NCI-H2029 treated with DMSO at 0.1 percent for 48 hours (cell line): ENCODE data around the gene GSTM5.
"Not testable (repeated sequence)": the region's sequence is repeated elsewhere in the genome, so short reads cannot be mapped to it uniquely, and the experiment has no call there.

Experiments used
- DNase-seq: peaks from one replicate; lab custom pipeline; 2025; lab: John Stamatoyannopoulos, UW

The GSTM5 gene

DNA sequence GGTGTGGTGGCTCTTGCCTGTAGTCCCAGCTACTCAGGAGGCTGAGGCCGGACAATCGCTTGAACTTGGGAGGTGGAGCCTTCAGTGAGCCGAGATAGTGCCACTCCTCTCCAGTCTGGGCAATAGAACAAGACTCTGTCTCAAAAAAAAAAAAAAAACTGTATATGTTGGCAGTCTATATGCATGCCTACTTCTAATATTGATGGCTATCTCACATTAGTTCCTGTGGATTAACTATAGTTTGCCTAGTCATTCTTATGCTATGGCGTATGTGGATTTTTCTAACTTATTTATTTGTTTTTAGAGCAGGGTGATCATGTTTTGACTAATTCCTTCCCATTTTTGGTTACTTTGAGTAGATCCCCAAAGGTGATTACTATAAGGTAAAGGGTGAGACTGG lies 15.0 kb upstream of the GSTM5 start:
- no peak for DNase-seq

DNA sequence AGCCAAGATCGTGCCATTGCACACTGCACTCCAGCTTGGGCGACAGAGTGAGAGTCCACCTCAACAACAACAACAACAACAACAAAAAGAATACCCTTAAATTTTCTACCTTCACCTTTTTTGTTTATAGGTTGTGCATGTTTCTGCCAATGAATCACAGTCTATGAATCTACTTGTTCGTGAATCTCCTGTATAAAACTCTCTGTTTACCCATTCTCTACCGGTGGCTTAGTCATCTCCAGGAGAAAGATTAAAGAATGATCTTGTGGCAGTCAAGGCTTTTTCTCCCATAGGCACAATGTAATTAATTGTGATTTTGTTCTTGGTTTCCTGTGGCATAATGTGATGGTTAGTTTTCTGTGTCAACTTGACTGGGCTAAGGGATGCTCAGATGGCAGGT lies 14.2 kb upstream of the GSTM5 start:
- not testable (repeated sequence) for DNase-seq

DNA sequence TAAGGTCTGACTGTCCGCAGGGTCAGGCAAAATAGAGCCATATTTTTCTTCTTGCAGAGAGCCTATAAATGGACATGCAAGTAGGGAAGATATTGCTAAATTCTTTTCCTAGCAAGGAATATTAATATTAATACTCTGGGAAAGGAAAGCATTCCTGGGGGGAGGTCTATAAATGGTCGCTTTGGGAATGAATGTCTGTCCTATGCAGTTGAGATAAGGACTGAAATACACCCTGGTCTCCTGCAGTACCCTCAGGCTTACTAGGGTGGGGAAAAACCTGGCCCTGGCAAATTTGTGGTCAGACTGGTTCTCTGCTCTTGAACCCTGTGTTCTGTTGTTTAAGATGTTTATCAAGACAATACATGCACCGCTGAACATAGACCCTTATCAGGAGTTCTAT lies 9.1 kb upstream of the GSTM5 start:
- DNase-seq = not testable (repeated sequence)

DNA sequence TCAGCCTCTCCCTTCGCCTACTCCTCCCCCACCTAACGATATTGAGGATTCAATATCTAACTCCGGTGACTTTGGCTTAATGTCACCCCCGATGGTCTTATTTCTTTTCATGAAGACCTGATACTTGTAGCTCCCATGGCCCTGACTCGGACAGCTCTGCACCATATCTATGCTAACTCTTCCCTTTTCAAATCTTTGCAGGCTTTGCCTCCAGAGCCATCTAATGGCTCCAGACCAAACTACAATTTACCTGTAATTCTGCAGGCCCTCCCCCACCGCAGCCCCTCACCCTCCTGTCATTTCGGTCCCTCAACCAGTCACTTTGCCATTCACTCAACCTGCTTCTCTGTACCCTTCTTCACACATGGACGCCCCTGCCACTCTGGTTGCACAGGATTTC lies 7.9 kb upstream of the GSTM5 start:
- no peak for DNase-seq

DNA sequence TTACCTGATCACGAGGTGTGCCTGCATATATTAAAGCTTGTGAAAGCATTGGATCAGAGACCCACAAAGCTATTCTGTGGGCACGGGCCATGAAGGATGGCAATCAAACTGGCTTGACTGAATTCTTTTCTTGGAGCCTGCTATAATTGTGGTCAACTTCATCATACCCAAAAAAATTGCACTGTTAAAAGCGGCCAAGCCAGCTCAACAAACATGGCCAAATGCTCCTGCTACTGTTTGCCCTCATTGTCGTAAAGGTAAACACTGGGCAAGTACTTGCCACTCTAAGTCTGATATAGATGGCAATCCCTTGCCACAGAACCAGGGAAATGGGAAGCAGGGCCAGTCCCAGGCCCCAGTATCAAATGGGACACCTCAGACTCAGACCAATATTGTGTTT lies 6.6 kb upstream of the GSTM5 start:
- no peak for DNase-seq

DNA sequence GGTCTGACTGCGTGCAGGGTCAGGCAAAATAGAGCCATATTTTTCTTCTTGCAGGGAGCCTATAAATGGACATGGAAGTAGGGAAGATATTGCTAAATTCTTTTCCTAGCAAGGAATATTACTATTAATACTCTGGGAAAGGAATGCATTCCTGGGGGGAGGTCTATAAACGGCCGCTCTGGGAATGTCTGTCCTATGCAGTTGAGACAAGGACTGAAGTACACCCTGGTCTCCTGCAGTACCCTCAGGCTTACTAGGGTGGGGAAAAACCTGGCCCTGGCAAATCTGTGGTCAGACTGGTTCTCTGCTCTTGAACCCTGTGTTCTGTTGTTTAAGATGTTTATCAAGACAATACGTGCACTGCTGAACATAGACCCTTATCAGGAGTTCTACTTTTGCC lies 3.1 kb upstream of the GSTM5 start:
- not testable (repeated sequence) for DNase-seq

DNA sequence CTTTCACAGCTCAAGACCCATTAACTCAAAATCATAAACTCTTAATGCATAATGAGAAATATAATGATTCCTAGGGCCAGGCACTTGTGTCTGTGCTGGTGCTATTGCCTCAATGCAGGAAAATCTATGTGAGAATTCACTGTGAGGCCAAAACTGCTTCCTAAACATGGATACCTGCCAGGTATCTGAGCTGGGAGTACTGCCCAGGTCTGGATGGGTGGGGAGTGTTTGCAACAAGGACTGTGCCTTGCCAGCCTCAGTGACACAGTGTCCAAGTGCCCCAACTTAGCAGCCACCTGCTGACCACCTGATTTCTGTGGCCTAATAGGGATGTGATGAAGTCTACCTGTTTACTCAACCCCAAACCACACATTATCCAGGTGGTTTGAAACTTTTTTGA lies 2.2 kb upstream of the GSTM5 start:
- not testable (repeated sequence) for DNase-seq

DNA sequence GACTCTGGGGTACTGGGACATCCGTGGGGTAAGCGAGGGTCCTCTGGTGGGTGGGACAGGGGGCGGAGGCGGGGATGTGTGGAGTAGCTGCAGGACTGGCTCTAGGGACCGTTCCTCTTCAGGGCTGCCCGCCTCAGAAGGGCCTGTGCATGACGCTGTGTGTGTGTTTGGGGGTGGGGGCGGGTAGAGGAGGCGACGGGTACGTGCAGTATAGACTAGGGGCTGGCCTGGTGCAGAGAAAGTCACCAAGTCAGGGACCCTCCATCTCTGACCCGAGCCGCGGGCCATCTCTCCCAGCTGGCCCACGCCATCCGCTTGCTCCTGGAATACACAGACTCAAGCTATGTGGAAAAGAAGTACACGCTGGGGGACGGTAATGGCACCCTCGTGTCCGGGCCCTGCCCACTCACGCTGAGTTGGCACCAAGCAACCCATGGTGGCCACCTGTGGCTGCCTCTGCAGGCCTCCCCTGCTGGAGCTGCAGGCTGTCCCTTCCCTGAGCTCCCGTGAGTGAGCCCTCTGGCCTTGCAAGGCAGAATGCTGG lies 342 bp downstream of the GSTM5 start:
- no peak for DNase-seq

DNA sequence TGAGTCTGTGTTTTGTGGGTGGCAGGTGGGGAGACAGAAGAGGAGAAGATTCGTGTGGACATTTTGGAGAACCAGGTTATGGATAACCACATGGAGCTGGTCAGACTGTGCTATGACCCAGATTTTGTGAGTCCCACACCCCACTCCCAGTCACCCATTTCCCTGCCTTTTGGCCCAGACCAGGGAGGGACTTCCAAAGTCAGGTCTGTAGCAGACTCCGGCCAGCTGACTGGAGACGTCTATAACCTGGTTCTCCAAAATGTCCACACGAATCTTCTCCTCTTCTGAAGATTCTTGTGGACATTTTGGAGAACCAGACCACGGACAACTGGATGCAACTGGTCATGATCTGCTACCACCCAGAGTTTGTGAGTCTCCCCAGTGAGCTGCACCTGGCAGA lies 1.6 kb downstream of the GSTM5 start:
- DNase-seq = no peak

DNA sequence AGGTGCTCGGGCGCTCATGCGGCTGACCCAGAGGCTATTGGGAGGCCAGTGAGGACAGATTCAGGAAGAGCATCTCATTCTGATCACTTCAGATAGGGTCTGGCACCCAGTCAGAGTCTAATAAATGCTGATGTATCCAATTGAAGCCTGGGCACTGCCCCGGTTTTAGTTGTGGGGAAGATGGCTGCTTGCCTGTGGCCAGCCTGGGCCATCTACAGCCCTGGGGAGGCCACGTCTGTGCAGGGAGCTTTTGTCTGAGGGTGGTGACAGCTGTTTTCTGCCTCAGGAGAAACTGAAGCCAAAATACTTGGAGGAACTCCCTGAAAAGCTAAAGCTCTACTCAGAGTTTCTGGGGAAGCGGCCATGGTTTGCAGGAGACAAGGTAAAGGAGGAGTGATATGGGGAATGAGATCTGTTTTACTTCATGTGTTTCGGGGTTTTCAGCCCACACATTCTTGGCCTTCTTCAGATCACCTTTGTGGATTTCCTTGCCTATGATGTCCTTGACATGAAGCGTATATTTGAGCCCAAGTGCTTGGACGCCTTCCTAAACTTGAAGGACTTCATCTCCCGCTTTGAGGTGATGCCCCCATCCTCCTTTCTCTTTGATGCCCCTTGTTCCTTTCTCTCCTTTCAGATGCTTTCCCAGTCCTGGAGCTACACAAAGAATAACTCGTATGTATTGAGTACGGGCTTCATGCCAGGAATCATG lies 2.8 kb downstream of the GSTM5 start:
- DNase-seq = no peak

DNA sequence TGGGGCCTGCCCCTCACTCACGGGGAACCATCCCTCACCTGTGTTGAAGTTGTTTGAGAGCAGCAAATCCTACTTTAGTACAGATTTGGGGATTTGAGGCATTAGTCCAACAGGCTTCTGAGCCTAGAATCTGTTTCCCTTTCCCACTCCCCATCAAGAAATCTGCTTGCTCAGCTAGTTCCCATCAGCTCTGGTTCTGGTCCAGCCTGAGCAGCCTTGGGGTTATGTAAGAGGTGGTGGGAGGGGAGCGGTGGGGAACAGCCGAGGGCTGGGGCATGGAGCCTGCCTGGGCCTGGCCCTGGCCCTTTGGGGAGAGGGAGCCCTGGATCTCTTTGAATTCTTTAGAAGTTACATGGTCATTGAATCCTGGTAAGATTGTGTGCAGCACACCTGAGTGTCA lies 4.1 kb downstream of the GSTM5 start:
- DNase-seq = no peak

DNA sequence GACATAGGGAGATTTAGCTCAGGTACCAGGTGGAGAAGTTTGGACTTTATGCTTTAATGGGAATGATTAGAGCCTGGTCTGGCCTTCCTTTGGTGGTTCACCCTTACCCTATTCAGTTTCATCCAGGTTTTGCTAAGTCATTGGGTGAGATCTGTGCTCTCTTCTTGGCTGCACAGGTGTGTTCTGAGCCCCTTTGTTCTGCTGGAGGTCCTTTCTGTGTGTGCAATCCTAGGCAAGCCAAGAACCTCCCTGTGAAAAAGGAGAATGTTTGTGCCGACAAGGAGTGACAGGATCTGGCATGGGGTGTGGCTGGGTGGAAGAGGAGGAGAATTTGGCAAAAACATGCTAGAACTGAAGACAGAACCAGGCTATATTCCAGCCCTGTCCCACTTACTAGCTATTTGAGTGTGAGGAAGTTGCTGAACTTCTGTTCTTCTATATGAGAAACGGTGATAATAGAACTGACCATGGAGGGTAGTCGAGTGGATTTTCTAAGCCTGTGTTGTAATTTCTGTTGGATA lies 4.6 kb downstream of the GSTM5 start:
- no peak for DNase-seq

DNA sequence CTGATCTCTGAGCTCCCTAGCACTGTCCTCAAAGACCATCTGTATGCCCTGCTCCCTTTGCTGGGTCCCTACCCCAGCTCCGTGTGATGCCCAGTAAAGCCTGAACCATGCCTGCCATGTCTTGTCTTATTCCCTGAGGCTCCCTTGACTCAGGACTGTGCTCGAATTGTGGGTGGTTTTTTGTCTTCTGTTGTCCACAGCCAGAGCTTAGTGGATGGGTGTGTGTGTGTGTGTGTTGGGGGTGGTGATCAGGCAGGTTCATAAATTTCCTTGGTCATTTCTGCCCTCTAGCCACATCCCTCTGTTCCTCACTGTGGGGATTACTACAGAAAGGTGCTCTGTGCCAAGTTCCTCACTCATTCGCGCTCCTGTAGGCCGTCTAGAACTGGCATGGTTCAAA lies 5.7 kb downstream of the GSTM5 start:
- no peak for DNase-seq

DNA sequence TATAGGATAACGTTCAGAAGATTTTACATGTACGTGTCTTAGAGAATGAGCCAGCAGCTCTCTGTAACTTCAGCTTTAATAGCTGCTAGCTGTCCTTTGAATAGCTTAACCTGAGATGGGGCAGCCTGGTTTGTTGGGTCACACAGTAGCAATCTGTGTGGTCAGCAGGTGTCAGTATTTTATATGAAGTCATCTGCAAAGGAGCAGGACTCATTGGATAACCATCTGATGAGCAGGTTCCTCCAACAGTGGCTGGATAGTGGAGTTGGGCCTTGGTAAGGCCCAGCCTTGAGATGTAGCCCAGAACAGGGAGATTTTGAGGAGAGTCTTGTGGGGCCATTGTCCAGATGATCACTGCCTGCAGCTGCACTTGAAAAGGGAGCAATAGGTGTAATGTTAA lies 6.4 kb downstream of the GSTM5 start:
- DNase-seq = no peak

DNA sequence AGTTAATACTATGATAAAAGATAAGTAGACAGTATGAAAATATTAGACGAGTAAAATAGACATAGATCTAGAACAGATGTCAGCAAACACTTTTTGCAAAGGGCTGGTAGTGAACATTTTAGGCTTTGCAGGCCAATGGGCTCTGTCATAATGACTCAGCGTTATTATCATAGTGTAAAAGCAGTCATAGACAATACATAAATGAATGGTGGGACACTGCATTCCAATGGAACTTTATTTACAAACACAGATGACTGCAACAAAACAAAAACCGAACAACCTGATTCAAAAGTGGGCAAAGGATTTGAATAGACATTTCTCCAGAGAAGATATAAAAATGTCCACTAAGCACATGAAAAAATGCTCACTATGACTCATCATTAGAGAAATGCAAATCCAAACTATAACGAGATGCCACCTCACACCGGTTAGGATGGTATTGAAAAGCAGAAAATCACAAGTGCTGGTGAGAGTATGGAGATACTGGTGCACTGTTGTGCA lies 7.3 kb downstream of the GSTM5 start:
- no peak for DNase-seq

DNA sequence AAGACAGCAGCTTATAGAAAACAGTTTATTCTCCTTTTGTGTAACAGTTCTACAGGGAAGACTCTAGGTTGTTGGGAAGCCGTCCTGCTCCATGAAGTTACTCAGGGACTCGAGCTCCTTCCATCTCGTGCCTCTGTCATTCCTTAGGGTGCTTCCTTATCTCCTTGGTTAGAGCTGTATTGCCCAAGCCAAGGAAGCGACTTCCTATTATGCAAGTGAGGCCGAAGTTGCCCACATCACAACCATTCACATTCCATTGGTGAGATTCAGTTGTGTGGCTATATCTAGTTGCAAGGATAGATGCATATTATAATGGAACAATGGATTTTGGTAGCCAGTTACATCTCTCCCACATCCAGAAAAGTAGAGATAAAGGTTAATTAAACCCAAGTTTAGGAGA lies 9.0 kb downstream of the GSTM5 start:
- DNase-seq = no peak

DNA sequence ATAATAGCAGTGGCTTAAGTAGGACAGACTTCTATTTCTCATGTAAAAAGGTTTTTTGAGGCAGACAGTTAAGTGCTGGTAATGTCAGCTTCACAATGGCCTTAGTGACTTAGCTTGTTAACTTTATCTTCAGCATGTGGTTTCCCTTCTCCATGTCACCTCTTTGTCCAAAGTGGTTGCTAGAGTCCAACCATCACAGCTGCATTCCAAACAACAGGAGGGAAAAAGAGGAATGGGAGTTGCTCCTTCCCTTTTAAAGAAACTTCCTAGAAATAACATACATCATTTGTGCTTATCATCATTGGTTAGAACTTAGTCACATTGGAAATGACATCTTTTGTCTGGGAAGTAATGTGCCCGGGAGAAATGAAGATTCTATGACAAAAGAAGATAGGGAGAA lies 9.9 kb downstream of the GSTM5 start:
- no peak for DNase-seq

DNA sequence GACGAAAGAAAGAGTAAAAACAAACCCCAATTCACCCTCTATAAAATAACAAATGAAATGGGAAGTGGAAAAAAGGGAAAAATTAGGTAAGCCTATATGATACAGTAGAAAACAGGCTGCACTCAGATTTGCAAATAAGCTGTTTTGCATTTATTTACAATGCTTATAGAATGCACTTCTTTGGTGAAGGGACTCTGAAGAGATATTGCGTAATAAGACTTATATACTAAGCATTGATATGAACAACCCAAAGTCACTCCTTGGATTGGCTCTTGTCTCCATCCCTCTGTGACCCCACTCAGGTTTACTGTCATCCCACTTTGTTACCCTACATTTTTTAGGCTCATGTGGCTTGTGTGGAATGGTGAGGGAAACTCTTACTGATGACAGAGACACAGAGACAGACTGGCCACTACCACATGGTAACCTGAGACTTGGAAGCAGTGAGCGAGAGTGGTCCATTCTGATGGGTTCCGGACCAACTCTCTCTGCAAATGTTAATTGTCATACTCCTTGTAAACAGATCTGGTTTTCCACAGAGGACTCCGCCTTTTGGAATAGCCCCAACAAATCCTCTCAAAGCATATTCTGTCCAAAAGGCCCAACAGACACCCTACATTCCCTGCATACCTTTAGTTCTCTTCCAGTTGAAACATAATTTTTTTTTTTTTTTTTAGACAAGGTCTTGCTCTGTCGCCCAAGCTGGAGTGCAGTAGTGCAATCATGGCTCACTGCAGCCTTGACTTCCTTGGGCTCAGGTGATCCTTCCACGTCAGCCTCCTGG lies 11.0 kb downstream of the GSTM5 start:
- no peak for DNase-seq

DNA sequence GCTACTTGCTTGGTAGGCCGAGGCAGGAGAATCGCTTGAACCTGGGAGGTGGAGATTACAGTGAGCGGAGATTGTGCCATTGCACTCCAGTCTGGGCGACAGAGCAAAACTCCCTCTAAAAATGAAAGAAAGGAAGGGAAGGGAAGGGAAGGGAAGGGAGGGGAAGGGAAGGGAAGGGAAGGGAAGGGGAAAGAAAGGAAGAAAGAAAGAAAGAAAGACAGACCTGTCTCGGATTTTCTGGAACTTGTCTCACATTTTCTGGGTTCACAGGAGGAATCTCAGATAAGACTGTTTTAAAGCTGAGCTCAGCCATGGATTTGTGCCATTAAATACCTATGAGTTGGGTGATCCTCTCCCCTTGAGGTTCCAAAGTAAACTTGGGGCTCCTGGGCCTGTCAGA lies 12.9 kb downstream of the GSTM5 start:
- DNase-seq = no peak

DNA sequence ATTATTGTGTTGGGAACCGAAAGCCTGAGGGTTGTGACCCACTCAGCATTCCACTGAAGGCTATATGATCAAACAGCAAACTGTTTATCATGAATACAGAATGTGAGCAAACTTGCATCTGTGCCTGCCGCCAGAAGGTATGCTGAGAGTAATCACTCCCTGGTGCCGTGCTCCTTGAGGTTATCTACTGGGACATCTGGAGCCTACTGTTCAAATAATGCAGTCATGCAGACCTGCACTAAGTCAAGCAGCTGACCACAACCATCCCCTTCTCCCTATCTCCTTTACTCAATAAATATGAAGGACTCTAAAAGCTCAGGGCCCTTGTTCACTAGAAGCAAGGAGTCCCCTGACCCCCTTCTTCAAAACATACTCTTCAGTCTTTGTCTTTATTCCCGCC lies 13.5 kb downstream of the GSTM5 start:
- no peak for DNase-seq

DNA sequence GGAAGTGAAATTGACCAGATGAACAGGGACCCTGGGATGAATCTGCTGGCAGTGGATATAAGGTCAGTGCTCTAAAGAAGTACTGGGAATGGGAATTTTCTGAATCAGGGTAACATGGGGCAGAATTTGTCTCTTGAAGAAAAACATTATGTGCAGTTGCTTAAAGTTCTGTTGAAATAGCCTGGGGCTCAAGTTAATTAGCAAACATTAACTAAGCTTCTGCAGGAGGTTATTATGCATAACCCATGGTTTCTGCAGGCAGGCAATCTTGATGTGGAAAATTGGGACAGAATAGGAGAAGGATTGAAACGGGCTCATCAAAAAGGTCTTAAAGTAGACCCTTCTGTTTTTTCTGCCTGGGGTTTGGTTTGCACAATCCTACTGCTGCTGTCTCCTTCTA lies 14.0 kb downstream of the GSTM5 start:
- DNase-seq = no peak

DNA sequence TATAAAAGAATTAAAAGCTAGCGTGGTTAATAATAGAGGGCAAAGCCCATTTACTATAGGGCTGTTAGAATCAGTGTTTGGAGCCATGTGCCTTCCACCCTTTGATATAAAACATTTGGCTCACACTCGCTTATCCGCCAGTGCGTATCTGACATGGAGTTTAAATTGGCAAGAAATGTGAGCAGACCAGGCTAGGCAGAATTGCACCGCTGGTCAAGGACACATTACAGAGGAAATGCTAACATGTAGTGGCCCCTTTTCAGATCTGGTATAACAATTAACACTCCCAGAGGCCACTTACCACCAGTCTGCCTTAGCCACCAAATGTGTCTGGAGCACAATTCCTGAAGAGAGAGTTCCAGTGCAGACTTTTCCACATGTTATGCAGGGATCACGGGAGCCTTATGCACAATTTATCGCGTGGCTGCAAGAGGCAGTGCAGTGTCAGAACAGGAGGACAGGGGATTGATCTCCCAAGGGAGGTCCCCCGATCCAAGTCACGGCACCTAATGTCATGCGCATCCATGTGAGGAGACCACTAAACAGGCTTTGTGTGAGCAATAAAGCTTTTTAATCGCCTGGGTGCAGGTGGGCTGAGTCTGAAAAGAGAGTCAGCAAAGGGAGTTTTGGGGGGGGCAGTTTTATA lies 14.8 kb downstream of the GSTM5 start:
- no peak for DNase-seq

DNA sequence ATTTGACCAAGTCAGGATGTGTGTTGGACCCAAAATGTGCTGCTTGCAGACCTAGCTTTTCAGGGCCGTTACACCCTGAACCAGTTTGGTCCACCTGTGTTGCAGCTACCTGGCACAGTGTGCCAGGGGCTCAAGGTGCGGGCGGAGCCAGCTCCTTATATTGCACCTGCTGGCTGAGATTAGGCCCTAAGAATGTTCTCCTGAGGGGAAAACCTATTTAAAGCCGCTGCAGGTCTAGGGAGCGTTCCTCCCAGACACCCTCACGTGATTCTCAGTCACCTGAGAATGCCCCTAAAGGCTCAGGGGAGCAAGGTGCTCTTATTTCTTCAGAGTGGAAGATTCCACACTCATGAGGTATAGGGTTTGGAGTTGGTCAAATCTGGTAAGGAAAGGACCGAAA lies 16.8 kb downstream of the GSTM5 start:
- DNase-seq = no peak
